GM12878 (cell line): Measurements from ENCODE around the gene MGLL. TPM values are rescaled to one million over a fixed set of nuclear protein-coding genes. Genes with fewer than 3 reads are reported as not detected.

Experiments
- ATAC-seq: fragments of 200-7000 bp; cut with Tn5 transposase; 3 replicates; pipeline ENCODE4 v1.9.1; 2020; ENCODE audit warnings: mild to moderate bottlenecking, moderate library complexity
- BruUV-seq: library from RNA; stranded (reverse); fragments of 400-500 nt; replicated peaks from 2 replicates; lab custom pipeline; 2021; lab: Mats Ljungman, UMichigan
- CTCF ChIA-PET: fragments of 300-600 bp; sonication (Branson Sonifier 250); formaldehyde crosslinking; extraction: SDS; loops from one replicate; lab custom pipeline; 2021; ENCODE audit warnings: inconsistent platforms; lab: Yijun Ruan, JAX
- POLR2A ChIA-PET: fragments of 350-600 bp; formaldehyde crosslinking; extraction: SDS; loops from one replicate; lab custom pipeline; 2021; ENCODE audit warnings: inconsistent platforms; lab: Charles Lee
- RAD21 ChIA-PET: fragments of 300-600 bp; sonication (Branson Sonifier 250); formaldehyde crosslinking; loops from one replicate; lab custom pipeline; 2023; ENCODE audit warnings: antibody characterized with exemption; ENCODE audit not compliant: unreplicated experiment; lab: Charles Lee
- SMC1A ChIA-PET: fragments of 300-600 bp; sonication (Branson Sonifier 250); formaldehyde crosslinking; loops from one replicate; lab custom pipeline; 2023; ENCODE audit not compliant: unreplicated experiment, uncharacterized antibody; lab: Charles Lee
- DNase-seq: peaks from one replicate; pipeline ENCODE4 v3.0.0-alpha.2; 2011; ENCODE audit warnings: low read depth, low spot score
- FAIRE-seq: peaks from 3 replicates; lab custom pipeline; 2011; peaks lifted over from hg19 to GRCh38; lab: Jason Lieb, UNC
- H2AFZ ChIP-seq: 2 replicates; pipeline ENCODE4 v1.6.0; 2011; ENCODE audit warnings: low read depth, low read length, control low read depth; ENCODE audit not compliant: control insufficient read depth
- H3K27ac ChIP-seq: 2 replicates; pipeline ENCODE4 v1.5.1; 2011; ENCODE audit warnings: control low read depth; ENCODE audit not compliant: control insufficient read depth, insufficient read depth
- H3K27me3 ChIP-seq, 2 experiments: replicated peaks in 1 of 2; 2 replicates each; pipeline versions ENCODE4 v1.6.0 to v1.6.1; 2011; ENCODE audit warnings: low read length in 1 of 2; ENCODE audit not compliant: control insufficient read depth in 2 of 2, insufficient read depth in 2 of 2
- H3K36me3 ChIP-seq, 2 experiments: 2 replicates each; pipeline ENCODE4 v1.5.1; 2011; ENCODE audit warnings: low read length in 1 of 2; ENCODE audit not compliant: control insufficient read depth in 2 of 2, insufficient read depth in 2 of 2
- H3K4me1 ChIP-seq: 2 replicates; pipeline ENCODE4 v1.6.1; 2011; ENCODE audit warnings: mild to moderate bottlenecking, low read length, moderate library complexity, mixed read lengths; ENCODE audit not compliant: control insufficient read depth, insufficient read depth
- H3K4me2 ChIP-seq: 2 replicates; pipeline ENCODE4 v1.6.0; 2011; ENCODE audit warnings: control low read depth; ENCODE audit not compliant: control insufficient read depth, insufficient read depth
- H3K4me3 ChIP-seq: fragments of 200-600 bp; sonication (generic); 2 replicates; pipeline ENCODE4 v1.5.1; 2016
- H3K79me2 ChIP-seq: 2 replicates; pipeline ENCODE4 v1.6.0; 2011; ENCODE audit warnings: low read length; ENCODE audit not compliant: control insufficient read depth, insufficient read depth
- H3K9ac ChIP-seq: 2 replicates; pipeline ENCODE4 v1.8.0; 2011; ENCODE audit warnings: low read length, control low read depth, mixed read lengths; ENCODE audit not compliant: control insufficient read depth, insufficient read depth
- H3K9me3 ChIP-seq: replicated peaks from 3 replicates; pipeline ENCODE4 v1.5.1; 2011; ENCODE audit warnings: mild to moderate bottlenecking, low read length; ENCODE audit not compliant: control insufficient read depth, insufficient read depth
- H4K20me1 ChIP-seq: 2 replicates; pipeline ENCODE4 v1.6.0; 2011; ENCODE audit not compliant: control insufficient read depth, insufficient read depth
- HDAC6 ChIP-seq: fragments of 200-600 bp; sonication (generic); IDR thresholded peaks from one replicate; pipeline ENCODE4 v1.8.0; 2017; ENCODE audit warnings: antibody characterized with exemption; ENCODE audit not compliant: unreplicated experiment
- RUNX3 ChIP-seq: IDR thresholded peaks from 2 replicates; pipeline ENCODE4 v1.6.1; 2012; ENCODE audit warnings: low read length, inconsistent platforms
- SMAD1 ChIP-seq: fragments of 450-650 bp; IDR thresholded peaks from 2 replicates; pipeline ENCODE4 v1.6.1; 2018; ENCODE audit warnings: mild to moderate bottlenecking, low read depth; ENCODE audit not compliant: partially characterized antibody
- SMAD5 ChIP-seq: IDR thresholded peaks from 2 replicates; pipeline ENCODE4 v1.6.1; 2016; ENCODE audit warnings: antibody characterized with exemption, low read depth
- WGBS: methylation state at CpG from one replicate; pipeline ENCODE4 v1.1.6; 2016; ENCODE audit warnings: low lambda C conversion rate; ENCODE audit not compliant: insufficient replicate concordance, insufficient coverage; ENCODE audit errors: missing lambda C conversion rate; 5-methylcytosine and 5-hydroxymethylcytosine counted together
- in situ Hi-C: fragments of 300-500 bp; cut with MboI; formaldehyde crosslinking; loops from 9 replicates; pipeline ENCODE4 v1.14.3; 2018; ENCODE audit warnings: mixed read lengths
- intact Hi-C: fragments of 100-400 bp; cut with micrococcal nuclease; formaldehyde crosslinking; loops from one replicate; pipeline ENCODE4 v1.14.2; 2022; ENCODE audit not compliant: unreplicated experiment
- polyA plus RNA-seq, 11 experiments: library from polyadenylated mRNA; depleted of rRNA in 4 of 11; unstranded in 6 of 11; stranded (reverse) in 5 of 11; fragments of >200 nt; fragmentation: Nextera tagmentation in 4 of 11; fragmentation: Illumina TruSeq in 1 of 11; extraction: Ambion mirVana in 4 of 11; extraction: Trizol in 1 of 11; gene quantifications; 1 replicate in 1 of 11; 2 replicates in 10 of 11; pipeline versions ENCODE4 v1.2.1 to v1.2.3, GENCODE V29; 2011 to 2016; ENCODE audit warnings: inconsistent platforms in 2 of 11, missing spikeins in 2 of 11, low read depth in 1 of 11
- total RNA-seq, 4 experiments: library from RNA; depleted of rRNA in 3 of 4; stranded (reverse); fragments of >200 nt in 3 of 4; fragmentation: Illumina TruSeq in 1 of 4; extraction: Trizol in 1 of 4; gene quantifications; 2 replicates each; pipeline versions ENCODE4 v1.2.1 to v1.2.3, GENCODE V29; 2013 to 2021

Gene MGLL
- total and polyA plus RNA-seq, 10 of the 15 experiments (the other 5 are each of a cell fraction or from before 2014, with no cell fraction given), result 44.9 to 177 (median 72.9) TPM

DNA sequence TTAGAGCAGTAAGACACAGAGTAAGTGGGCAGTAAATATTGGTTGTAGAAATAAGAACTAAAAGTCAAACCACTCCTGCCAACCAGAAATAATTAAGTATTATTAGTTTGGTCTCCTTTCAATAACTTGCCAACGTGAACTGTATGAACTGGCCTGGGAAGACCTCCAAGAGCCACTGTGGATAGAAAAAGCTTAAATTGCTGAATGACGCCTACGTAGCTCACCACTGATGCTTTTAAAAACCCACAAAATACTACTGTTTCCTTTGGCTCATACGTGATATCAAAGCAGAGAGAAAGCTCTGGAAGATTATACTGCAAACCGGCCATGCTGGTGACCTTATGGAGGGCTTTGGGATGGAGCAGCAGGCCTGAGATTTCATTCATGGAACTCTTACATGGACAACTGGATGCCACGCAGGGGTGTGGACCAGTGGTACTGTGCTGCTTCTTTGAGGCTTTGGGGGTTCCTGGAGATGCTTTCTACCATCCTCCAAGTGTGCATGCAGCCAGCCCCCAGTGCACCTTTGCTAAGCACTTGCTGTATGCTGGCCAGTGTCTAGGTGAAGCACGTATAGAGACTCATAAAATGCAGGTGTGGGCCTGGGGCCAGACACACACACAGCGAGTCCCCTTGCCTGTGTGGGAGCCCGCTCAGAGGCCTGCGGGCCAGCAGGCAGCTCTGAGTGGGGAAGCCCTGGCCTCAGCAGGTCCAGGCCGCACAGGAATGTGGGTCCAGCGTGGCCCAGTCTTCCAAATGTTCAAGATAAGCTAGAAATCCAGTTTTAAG, 82.8 kb downstream of the MGLL start:
- WGBS, result 89% methylated on average over 12 of the region's 12 CpGs
- no peak for FAIRE-seq
- no peak overlapping the region for H3K4me2 ChIP-seq
- H3K4me1 ChIP-seq, result peaks cover 22% of the 10 kb centered on the region
- H3K9me3 ChIP-seq, result no peaks in the 10 kb centered on the region
- intact Hi-C loops (loop anchor here (5.0 to 10.0 kb wide), 2 partner anchors 83 to 315 kb away; partner anchors contain the start of genes MGLL and SEC61A1), in situ Hi-C loops (no loop called here)
- no peak overlapping the region for H2AFZ ChIP-seq
- SMC1A ChIA-PET, result interaction anchor here (1.1 to 1.2 kb wide), 2 partner anchors 10 to 15 kb away, joined by 3 read pairs; no protein-coding TSS in a partner anchor
- no peaks in the 10 kb centered on the region for H4K20me1 ChIP-seq
- peaks cover 19% of the 10 kb centered on the region for H3K79me2 ChIP-seq
- no peak overlapping the region for H3K9ac ChIP-seq
- no peak overlapping the region for H3K4me3 ChIP-seq
- H3K36me3 ChIP-seq, result peaks cover 0 to 4% of the 10 kb centered on the region in 2 experiments; a peak in 2 of 4 replicates
- TF ChIP-seq RUNX3, result peak; percentile 38; the same call in 1 of the 2 replicates
- no peak for TF ChIP-seq HDAC6
- TF ChIP-seq SMAD5, result no peak
- TF ChIP-seq SMAD1, result no peak
- POLR2A ChIA-PET, result interaction anchor here (1.0 kb wide), 1 partner anchor 10 kb away, joined by 3 read pairs; no protein-coding TSS in a partner anchor
- no peak for DNase-seq
- H3K27ac ChIP-seq, result no peak overlapping the region
- no peak for ATAC-seq
- H3K27me3 ChIP-seq, result no peaks in the 10 kb centered on the region
- BruUV-seq, result no TSS peak
- RAD21 ChIA-PET, result no interaction called here
- CTCF ChIA-PET, result interaction anchor here (1.1 to 2.5 kb wide), 5 partner anchors 11 to 118 kb away, joined by 3 to 12 read pairs (median 3); no protein-coding TSS in a partner anchor
